Neural crest cell (in vitro differentiated cells): Measurements from ENCODE around the gene TBC1D5. TPM values are rescaled to one million over a fixed set of nuclear protein-coding genes. Genes with fewer than 3 reads are reported as not detected.
A peak's percentile ranks its signal among the peaks of the same experiment; 100 is the strongest.
"Not testable (repeated sequence)": the region's sequence is repeated elsewhere in the genome, so short reads cannot be mapped to it uniquely, and the experiment has no call there.

Source experiments
- DNase-seq: peaks from one replicate; pipeline ENCODE4 v3.0.0; 2021; ENCODE audit warnings: low read depth, mixed read lengths, low spot score
- H3K27ac Mint-ChIP-seq: one replicate; pipeline ENCODE4 v1.8.0; 2021; ENCODE audit warnings: mild to moderate bottlenecking, mixed read lengths; ENCODE audit not compliant: unreplicated experiment
- H3K27me3 Mint-ChIP-seq: 2 replicates; pipeline ENCODE4 v1.8.0; 2021; ENCODE audit warnings: low read depth, mild to moderate bottlenecking, mixed read lengths
- H3K36me3 Mint-ChIP-seq: 2 replicates; pipeline ENCODE4 v1.8.0; 2021; ENCODE audit warnings: low read depth, mild to moderate bottlenecking, mixed read lengths
- H3K4me1 Mint-ChIP-seq: 2 replicates; pipeline ENCODE4 v1.8.0; 2021; ENCODE audit warnings: mixed read lengths
- H3K4me3 Mint-ChIP-seq: one replicate; pipeline ENCODE4 v1.8.0; 2021; ENCODE audit warnings: mild to moderate bottlenecking, mixed read lengths
- H3K9me3 Mint-ChIP-seq: 2 replicates; pipeline ENCODE4 v1.8.0; 2021; ENCODE audit warnings: mixed read lengths
- total RNA-seq: library from RNA; stranded (reverse); gene quantifications from 2 replicates; pipeline ENCODE4 v1.2.1, GENCODE V29; 2021
- TF ChIP-seq, protein P1 (sequence below): fragments of 200-600 bp; sonication (generic); conservative IDR thresholded peaks from 2 replicates; pipeline ENCODE4 v1.5.0; 2021; ENCODE audit warnings: antibody characterized with exemption, mild to moderate bottlenecking

Gene TBC1D5
- total RNA-seq, 1 donor from 2014 or later: 51.2 TPM

DNA sequence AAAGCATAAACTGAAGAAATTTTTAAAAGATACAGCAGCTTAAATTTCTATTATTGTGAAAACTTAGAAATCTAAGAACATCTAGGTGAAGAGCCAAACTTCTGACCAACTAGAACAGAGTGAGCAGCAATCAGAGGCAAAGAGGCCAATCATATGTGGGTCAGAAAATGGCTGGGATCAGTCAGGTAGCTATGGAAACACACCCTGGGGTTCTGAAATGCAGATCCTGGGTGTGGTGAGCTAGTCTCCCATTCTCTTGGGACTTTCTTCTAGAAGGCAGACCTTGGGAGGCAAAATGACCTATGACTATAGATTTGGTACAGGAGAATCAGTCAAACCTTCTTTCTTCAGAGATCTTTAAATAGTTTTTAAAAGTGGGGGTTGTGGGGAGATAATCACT, 385.8 kb downstream of the TBC1D5 start:
- H3K9me3 Mint-ChIP-seq: no peaks in the 10 kb centered on the region
- H3K4me3 Mint-ChIP-seq: no peak overlapping the region
- H3K27me3 Mint-ChIP-seq: no peaks in the 10 kb centered on the region
- H3K36me3 Mint-ChIP-seq: no peaks in the 10 kb centered on the region
- TF ChIP-seq, protein P1, sequence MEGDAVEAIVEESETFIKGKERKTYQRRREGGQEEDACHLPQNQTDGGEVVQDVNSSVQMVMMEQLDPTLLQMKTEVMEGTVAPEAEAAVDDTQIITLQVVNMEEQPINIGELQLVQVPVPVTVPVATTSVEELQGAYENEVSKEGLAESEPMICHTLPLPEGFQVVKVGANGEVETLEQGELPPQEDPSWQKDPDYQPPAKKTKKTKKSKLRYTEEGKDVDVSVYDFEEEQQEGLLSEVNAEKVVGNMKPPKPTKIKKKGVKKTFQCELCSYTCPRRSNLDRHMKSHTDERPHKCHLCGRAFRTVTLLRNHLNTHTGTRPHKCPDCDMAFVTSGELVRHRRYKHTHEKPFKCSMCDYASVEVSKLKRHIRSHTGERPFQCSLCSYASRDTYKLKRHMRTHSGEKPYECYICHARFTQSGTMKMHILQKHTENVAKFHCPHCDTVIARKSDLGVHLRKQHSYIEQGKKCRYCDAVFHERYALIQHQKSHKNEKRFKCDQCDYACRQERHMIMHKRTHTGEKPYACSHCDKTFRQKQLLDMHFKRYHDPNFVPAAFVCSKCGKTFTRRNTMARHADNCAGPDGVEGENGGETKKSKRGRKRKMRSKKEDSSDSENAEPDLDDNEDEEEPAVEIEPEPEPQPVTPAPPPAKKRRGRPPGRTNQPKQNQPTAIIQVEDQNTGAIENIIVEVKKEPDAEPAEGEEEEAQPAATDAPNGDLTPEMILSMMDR: no peak
- H3K4me1 Mint-ChIP-seq: peaks cover 5% of the 10 kb centered on the region
- DNase-seq: no peak
- H3K27ac Mint-ChIP-seq: peak overlapping the region; percentile 43

DNA sequence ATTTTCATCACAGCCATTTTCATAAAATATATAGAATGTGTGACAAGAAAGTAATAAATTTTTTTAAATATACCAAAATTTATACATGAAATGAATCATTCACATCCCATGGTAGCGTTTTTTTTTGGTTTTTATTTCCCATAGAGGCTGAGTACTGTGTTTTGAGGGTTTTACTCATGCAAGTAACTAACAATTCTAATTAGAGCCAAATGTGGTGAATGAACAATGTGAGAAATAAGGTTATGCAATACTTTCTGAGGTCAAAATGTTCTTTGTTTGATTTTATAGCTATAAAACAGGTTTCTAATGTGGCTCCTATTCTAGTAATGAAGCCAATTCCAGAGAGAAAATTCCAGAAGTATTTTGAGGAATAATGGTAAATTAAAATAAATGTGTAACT, 386.8 kb downstream of the TBC1D5 start:
- Mint-ChIP-seq H3K4me1 (peaks cover 5% of the 10 kb centered on the region), H3K9me3 (no peaks in the 10 kb centered on the region), H3K27ac (no peak overlapping the region), H3K4me3 (no peak overlapping the region), H3K36me3 (no peaks in the 10 kb centered on the region), H3K27me3 (no peaks in the 10 kb centered on the region)
- TF ChIP-seq, protein P1: no peak
- no peak for DNase-seq

DNA sequence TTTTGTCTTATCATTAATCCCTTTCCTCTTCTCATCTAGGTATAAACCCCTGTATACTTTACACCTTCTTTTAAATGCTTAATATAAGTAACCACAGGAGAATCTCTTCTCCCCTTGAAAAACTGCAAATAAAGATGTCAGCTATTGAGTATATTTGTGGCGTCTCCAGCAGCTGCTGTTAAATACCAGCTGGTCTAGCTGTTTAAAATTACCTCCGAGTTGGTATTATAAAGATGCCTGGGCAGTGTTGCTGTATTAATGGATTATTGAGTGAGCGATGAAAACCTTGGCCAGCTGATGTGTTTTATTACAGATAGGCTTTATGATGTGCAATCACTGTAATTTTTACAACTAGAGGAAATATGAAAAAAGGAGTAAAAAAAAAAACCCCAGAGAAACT, 388.1 kb downstream of the TBC1D5 start:
- no peaks in the 10 kb centered on the region for H3K9me3 Mint-ChIP-seq
- no peak overlapping the region for H3K27ac Mint-ChIP-seq
- H3K27me3 Mint-ChIP-seq: no peaks in the 10 kb centered on the region
- no peaks in the 10 kb centered on the region for H3K36me3 Mint-ChIP-seq
- no peak overlapping the region for H3K4me3 Mint-ChIP-seq
- H3K4me1 Mint-ChIP-seq: peaks cover 5% of the 10 kb centered on the region
- TF ChIP-seq, protein P1: no peak
- no peak for DNase-seq

DNA sequence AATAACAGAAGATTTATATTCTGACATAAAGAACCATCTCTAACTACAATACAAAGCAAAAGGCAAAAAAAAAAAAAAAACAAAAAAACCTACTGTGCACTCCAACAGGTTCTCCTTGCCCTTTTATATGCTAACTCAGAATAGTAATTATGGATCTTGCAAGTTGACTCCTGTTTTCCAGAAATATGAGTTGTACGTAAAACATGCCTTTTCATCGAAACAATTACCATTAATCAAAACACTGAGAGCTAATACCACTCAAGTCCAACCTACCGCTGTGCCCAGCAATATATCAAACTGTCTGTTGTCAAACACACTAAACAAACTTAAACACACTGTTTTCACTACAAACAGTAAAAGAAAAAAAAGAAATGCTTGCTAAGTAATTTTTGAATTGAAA, 389.8 kb downstream of the TBC1D5 start:
- DNase-seq: no peak
- Mint-ChIP-seq H3K4me3 (no peak overlapping the region), H3K9me3 (no peaks in the 10 kb centered on the region), H3K4me1 (peaks cover 5% of the 10 kb centered on the region), H3K36me3 (no peaks in the 10 kb centered on the region), H3K27ac (no peak overlapping the region), H3K27me3 (no peaks in the 10 kb centered on the region)
- TF ChIP-seq, protein P1: no peak

DNA sequence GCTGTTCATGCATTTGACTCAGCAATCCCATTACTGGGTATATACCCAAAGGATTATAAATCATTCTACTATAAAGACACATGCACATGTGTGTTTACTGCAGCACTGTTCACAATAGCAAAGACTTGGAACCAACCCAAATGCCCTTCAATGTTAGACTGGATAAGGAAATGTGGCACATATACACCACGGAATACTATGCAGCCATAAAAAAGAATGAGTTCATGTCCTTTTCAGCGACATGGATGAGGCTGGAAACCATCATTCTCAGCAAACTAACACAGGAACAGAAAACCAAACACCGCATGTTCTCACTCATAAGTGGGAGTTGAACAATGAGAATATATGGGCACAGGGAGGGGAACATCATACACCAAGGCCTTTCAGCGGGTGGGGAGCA, 391.2 kb downstream of the TBC1D5 start:
- not testable (repeated sequence) for H3K4me1 Mint-ChIP-seq, H3K4me3 Mint-ChIP-seq

DNA sequence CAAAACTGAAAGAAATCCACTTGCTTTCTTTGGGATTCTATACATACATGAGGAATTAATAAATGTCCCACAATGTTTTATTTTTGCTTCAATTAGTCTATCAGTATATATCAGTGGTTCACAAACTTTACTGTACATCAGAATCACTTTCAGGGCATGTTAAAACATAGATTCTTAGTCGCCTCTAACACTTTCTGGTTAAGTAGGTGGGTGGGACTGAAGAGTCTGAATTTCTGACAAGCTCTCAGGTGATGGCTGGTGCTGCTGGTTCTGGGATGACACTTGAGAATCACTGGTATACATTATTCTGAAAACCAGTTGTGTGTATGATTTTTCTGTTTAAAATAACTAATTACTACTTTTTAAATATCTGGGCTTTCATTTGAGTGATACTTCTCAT, 393.3 kb downstream of the TBC1D5 start:
- H3K36me3 Mint-ChIP-seq: no peaks in the 10 kb centered on the region
- H3K4me3 Mint-ChIP-seq: no peak overlapping the region
- TF ChIP-seq, protein P1: no peak
- no peaks in the 10 kb centered on the region for H3K27me3 Mint-ChIP-seq
- DNase-seq: no peak
- no peaks in the 10 kb centered on the region for H3K4me1 Mint-ChIP-seq
- H3K9me3 Mint-ChIP-seq: no peaks in the 10 kb centered on the region
- no peak overlapping the region for H3K27ac Mint-ChIP-seq

More for the DNA sequence above, 391.2 kb downstream of the TBC1D5 start:
- H3K36me3 Mint-ChIP-seq, H3K27ac Mint-ChIP-seq, H3K9me3 Mint-ChIP-seq, H3K27me3 Mint-ChIP-seq, DNase-seq: not testable (repeated sequence)
